SK-N-SH (cell line): ENCODE measurements around the gene DCST1. TPM values are rescaled to one million over a fixed set of nuclear protein-coding genes. Genes with fewer than 3 reads are reported as not detected.

ENCODE experiments used
- CTCF ChIA-PET: fragments of 300-600, 350-600 bp; formaldehyde crosslinking; extraction: SDS; loops from one replicate; lab custom pipeline; 2021; lab: Yijun Ruan, JAX
- POLR2A ChIA-PET: fragments of 350-600 bp; sonication (Branson Sonifier 250); formaldehyde crosslinking; extraction: SDS; loops from one replicate; lab custom pipeline; 2020; ENCODE audit warnings: antibody characterized with exemption, inconsistent platforms; lab: Yijun Ruan, JAX
- DNase-seq: peaks from one replicate; pipeline ENCODE4 v3.0.0; 2012
- H2AFZ ChIP-seq: fragments of 200-600 bp; sonication (generic); 2 replicates; pipeline ENCODE4 v1.8.1; 2016; ENCODE audit warnings: antibody characterized with exemption, mild to moderate bottlenecking, low read depth
- H3F3A ChIP-seq: fragments of 200-600 bp; sonication (generic); replicated peaks from 2 replicates; pipeline ENCODE3; 2016; ENCODE audit warnings: antibody characterized with exemption, mild to moderate bottlenecking; ENCODE audit not compliant: insufficient read depth
- H3K27ac ChIP-seq, 2 experiments: fragments of 200-500 bp in 1 of 2; fragments of 200-600 bp in 1 of 2; sonication (Bioruptor generic) in 1 of 2; sonication (generic), shearing (Covaris generic) in 1 of 2; 2 replicates each; pipeline versions ENCODE4 v1.5.1 to v1.6.1; 2014 to 2016; ENCODE audit warnings: low read depth in 2 of 2, inconsistent platforms in 1 of 2, low read length in 1 of 2, mild to moderate bottlenecking in 1 of 2, mixed read lengths in 1 of 2
- H3K27me3 ChIP-seq: fragments of 200-600 bp; sonication (generic), shearing (Covaris generic); 2 replicates; pipeline ENCODE4 v1.6.1; 2016; ENCODE audit warnings: mixed run types; ENCODE audit not compliant: insufficient read depth
- H3K36me3 ChIP-seq, 2 experiments: fragments of 200-500 bp in 1 of 2; fragments of 200-600 bp in 1 of 2; sonication (Bioruptor generic) in 1 of 2; sonication (generic) in 1 of 2; replicated peaks in 1 of 2; 2 replicates each; pipeline versions ENCODE3 to v1.5.1; 2014 to 2016; ENCODE audit warnings: low read length in 1 of 2, mild to moderate bottlenecking in 1 of 2; ENCODE audit not compliant: insufficient read depth in 2 of 2, control insufficient read depth in 1 of 2
- H3K4me1 ChIP-seq, 2 experiments: fragments of 200-500 bp in 1 of 2; fragments of 200-600 bp in 1 of 2; sonication (Bioruptor generic) in 1 of 2; sonication (generic), shearing (Covaris generic) in 1 of 2; 2 replicates each; pipeline versions ENCODE4 v1.5.1 to v1.6.1; 2014 to 2016; ENCODE audit warnings: low read depth in 1 of 2, low read length in 1 of 2, mixed run types in 1 of 2; ENCODE audit not compliant: insufficient read depth in 2 of 2, control insufficient read depth in 1 of 2
- H3K4me2 ChIP-seq: fragments of 200-600 bp; sonication (generic), shearing (Covaris generic); 2 replicates; pipeline ENCODE4 v1.6.1; 2017; ENCODE audit warnings: mixed run types
- H3K4me3 ChIP-seq, 2 experiments: fragments of 200-500 bp in 1 of 2; fragments of 200-600 bp in 1 of 2; sonication (Bioruptor generic) in 1 of 2; sonication (generic), shearing (Covaris generic) in 1 of 2; 2 replicates each; pipeline versions ENCODE4 v1.5.1 to v1.8.1; 2014 to 2016; ENCODE audit warnings: low read depth in 2 of 2, inconsistent platforms in 1 of 2, low read length in 1 of 2, mild to moderate bottlenecking in 1 of 2, mixed read lengths in 1 of 2, moderate library complexity in 1 of 2
- H3K79me2 ChIP-seq: fragments of 200-600 bp; sonication (generic); 2 replicates; pipeline ENCODE4 v1.8.1; 2017; ENCODE audit warnings: mild to moderate bottlenecking; ENCODE audit not compliant: insufficient read depth
- H3K9ac ChIP-seq: fragments of 200-600 bp; sonication (generic); 2 replicates; pipeline ENCODE4 v1.6.1; 2017; ENCODE audit warnings: mixed run types
- H3K9me2 ChIP-seq: fragments of 200-600 bp; sonication (generic); 2 replicates; pipeline ENCODE4 v1.6.1; 2017; ENCODE audit warnings: mixed run types
- H3K9me3 ChIP-seq: fragments of 200-600 bp; sonication (generic); 2 replicates; pipeline ENCODE4 v1.6.1; 2017; ENCODE audit warnings: mixed run types, mild to moderate bottlenecking, moderate library complexity
- H4K20me1 ChIP-seq: fragments of 200-600 bp; sonication (generic); 2 replicates; pipeline ENCODE4 v1.6.1; 2017; ENCODE audit warnings: mild to moderate bottlenecking, mixed run types; ENCODE audit not compliant: insufficient read depth
- CHD2 ChIP-seq: fragments of 150-350 bp; IDR thresholded peaks from 2 replicates; pipeline ENCODE4 v1.6.1; 2018; ENCODE audit warnings: low read length; ENCODE audit not compliant: partially characterized antibody
- ELF1 ChIP-seq: IDR thresholded peaks from 2 replicates; pipeline ENCODE4 v1.4.0; 2012
- EP300 ChIP-seq, 2 experiments: IDR thresholded peaks; 2 replicates each; pipeline versions ENCODE4 v1.4.0 to v1.6.1; 2012; ENCODE audit warnings: borderline replicate concordance in 1 of 2, low read depth in 1 of 2, low read length in 1 of 2
- FOSL2 ChIP-seq: IDR thresholded peaks from 2 replicates; pipeline ENCODE4 v1.4.0; 2012; ENCODE audit warnings: low read depth, mild to moderate bottlenecking, moderate library complexity, borderline replicate concordance
- GABPA ChIP-seq: IDR thresholded peaks from 2 replicates; pipeline ENCODE4 v1.4.0; 2012; ENCODE audit warnings: low read depth, mild to moderate bottlenecking
- MEF2A ChIP-seq: IDR thresholded peaks from 2 replicates; pipeline ENCODE4 v1.4.0; 2012; ENCODE audit warnings: low read depth, borderline replicate concordance
- MXI1 ChIP-seq: IDR thresholded peaks from 2 replicates; pipeline ENCODE4 v1.6.1; 2012; ENCODE audit warnings: mild to moderate bottlenecking, low read depth, low read length, improper control_type of control experiment
- NFIC ChIP-seq: IDR thresholded peaks from 2 replicates; pipeline ENCODE4 v1.4.0; 2012; ENCODE audit warnings: borderline replicate concordance
- RCOR1 ChIP-seq: fragments of 150-350 bp; IDR thresholded peaks from 2 replicates; pipeline ENCODE4 v1.6.1; 2017; ENCODE audit warnings: antibody characterized with exemption, low read length
- RFX5 ChIP-seq: IDR thresholded peaks from 2 replicates; pipeline ENCODE4 v1.6.1; 2012; ENCODE audit warnings: mild to moderate bottlenecking, improper control_type of control experiment, low read length
- RXRA ChIP-seq: IDR thresholded peaks from 2 replicates; pipeline ENCODE4 v1.4.0; 2012; ENCODE audit warnings: low read depth, mild to moderate bottlenecking, borderline replicate concordance
- SIN3A ChIP-seq: IDR thresholded peaks from 2 replicates; pipeline ENCODE4 v1.6.1; 2012; ENCODE audit warnings: low read depth, mild to moderate bottlenecking, low read length, moderate library complexity, borderline replicate concordance
- SMC3 ChIP-seq: IDR thresholded peaks from 2 replicates; pipeline ENCODE4 v1.6.1; 2012; ENCODE audit warnings: low read depth, low read length, improper control_type of control experiment
- TAF1 ChIP-seq: IDR thresholded peaks from 2 replicates; pipeline ENCODE4 v1.6.1; 2012; ENCODE audit warnings: low read depth, mild to moderate bottlenecking, low read length, moderate library complexity, borderline replicate concordance
- TCF12 ChIP-seq: IDR thresholded peaks from 2 replicates; pipeline ENCODE4 v1.4.0; 2012
- WGBS: methylation state at CpG from one replicate; pipeline ENCODE4 v1.1.6; 2017; ENCODE audit warnings: low lambda C conversion rate; 5-methylcytosine and 5-hydroxymethylcytosine counted together
- polyA plus RNA-seq, 3 experiments: library from polyadenylated mRNA; depleted of rRNA; stranded (reverse); fragments of >200 nt; gene quantifications; 2 replicates each; pipeline ENCODE4 v1.2.3, GENCODE V29; 2012
- TF ChIP-seq, protein P1 (sequence below): IDR thresholded peaks from 2 replicates; pipeline ENCODE4 v1.4.0; 2012; ENCODE audit warnings: low read depth
- TF ChIP-seq, protein P2 (sequence below): fragments of 150-350 bp; IDR thresholded peaks from 2 replicates; pipeline ENCODE4 v1.6.1; 2016; ENCODE audit warnings: mild to moderate bottlenecking, low read depth, low read length
- TF ChIP-seq, protein P3 (sequence below): IDR thresholded peaks from 2 replicates; pipeline ENCODE4 v1.6.1; 2012; ENCODE audit warnings: mild to moderate bottlenecking, low read depth, low read length, moderate library complexity
- TF ChIP-seq, protein P4 (sequence below): fragments of 150-350 bp; IDR thresholded peaks from 2 replicates; pipeline ENCODE4 v1.6.1; 2017; ENCODE audit warnings: antibody characterized with exemption, low read length, low read depth, borderline replicate concordance
- TF ChIP-seq, protein P5 (sequence below): IDR thresholded peaks from 2 replicates; pipeline ENCODE4 v1.4.0; 2012; ENCODE audit warnings: low read depth, borderline replicate concordance
- TF ChIP-seq, protein P6 (sequence below): fragments of 200-600 bp; sonication (generic); IDR thresholded peaks from 2 replicates; pipeline ENCODE4 v1.6.1; 2017; ENCODE audit warnings: antibody characterized with exemption, mild to moderate bottlenecking, moderate library complexity

DCST1 gene
- polyA plus RNA-seq, 1 of the 3 experiments (the other 2 are of a cell fraction): not detected

DNA sequence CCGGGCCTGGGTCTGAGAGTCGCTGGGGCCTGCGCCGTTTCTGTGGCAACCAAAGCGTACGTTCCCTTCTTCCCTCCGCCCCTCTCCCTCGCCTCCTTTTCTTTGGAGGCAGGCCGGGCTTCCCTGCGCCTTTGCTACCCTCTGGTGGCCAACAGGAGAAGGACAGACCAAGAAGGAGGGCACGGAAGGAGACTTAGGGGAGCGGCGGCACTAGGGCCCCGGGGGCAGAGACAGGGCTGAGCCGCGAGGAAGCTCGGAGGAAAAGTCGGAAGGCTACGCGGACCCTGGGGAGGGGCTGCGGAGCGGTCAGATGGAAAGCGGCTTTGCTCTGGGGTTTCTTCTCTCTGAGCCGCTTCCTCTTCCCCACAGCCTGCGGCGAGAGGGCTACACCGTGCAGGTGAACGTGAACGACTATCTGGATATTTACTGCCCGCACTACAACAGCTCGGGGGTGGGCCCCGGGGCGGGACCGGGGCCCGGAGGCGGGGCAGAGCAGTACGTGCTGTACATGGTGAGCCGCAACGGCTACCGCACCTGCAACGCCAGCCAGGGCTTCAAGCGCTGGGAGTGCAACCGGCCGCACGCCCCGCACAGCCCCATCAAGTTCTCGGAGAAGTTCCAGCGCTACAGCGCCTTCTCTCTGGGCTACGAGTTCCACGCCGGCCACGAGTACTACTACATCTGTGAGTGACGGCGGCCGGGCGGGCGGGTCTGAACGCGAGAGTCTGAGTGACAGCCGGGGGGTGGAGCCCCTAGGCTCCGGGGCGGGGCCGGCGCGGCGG is 51.3 kb downstream of the DCST1 start:
- Histone ChIP-seq H2AFZ (peak overlapping the region; percentile 99), H3K4me2 (peak overlapping the region; percentile 78), H3K27ac (peak overlapping the region; percentile 69 to 94), H3K79me2 (no peaks in the 10 kb centered on the region), H3K36me3 (no peaks in the 10 kb centered on the region), H3K9ac (peak overlapping the region; percentile 56), H3K27me3 (peaks cover 15% of the 10 kb centered on the region), H3K9me2 (no peaks in the 10 kb centered on the region), H3K9me3 (no peaks in the 10 kb centered on the region), H4K20me1 (no peaks in the 10 kb centered on the region), H3F3A (peaks cover 3% of the 10 kb centered on the region), H3K4me1 (peaks cover 13 to 26% of the 10 kb centered on the region in 2 experiments; a peak in 3 of 4 replicates), H3K4me3 (peak overlapping the region; percentile 77 to 79)
- POLR2A ChIA-PET: interaction anchor here (0.5 to 2.0 kb wide), 4 partner anchors 27 to 90 kb away, joined by 3 to 4 read pairs (median 3); partner anchors contain the start of gene KRTCAP2
- WGBS: 1% methylated on average over 55 of the region's 67 CpGs
- CTCF ChIA-PET: interaction anchor here (0.6 to 5.3 kb wide), 65 partner anchors 10 to 605 kb away, joined by 3 to 156 read pairs (median 5); partner anchors contain the start of genes ADAM15, DPM3, EFNA1 and EFNA4
- DNase-seq: peak; percentile 94
- TF ChIP-seq, protein P1, sequence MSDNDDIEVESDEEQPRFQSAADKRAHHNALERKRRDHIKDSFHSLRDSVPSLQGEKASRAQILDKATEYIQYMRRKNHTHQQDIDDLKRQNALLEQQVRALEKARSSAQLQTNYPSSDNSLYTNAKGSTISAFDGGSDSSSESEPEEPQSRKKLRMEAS: peak; percentile 71
- TF ChIP-seq TCF12: no peak; the same call in 1 of the 2 replicates
- TF ChIP-seq CHD2: peak; percentile 31
- no peak for TF ChIP-seq RXRA
- peak; percentile 69 for TF ChIP-seq RCOR1
- TF ChIP-seq, protein P2, sequence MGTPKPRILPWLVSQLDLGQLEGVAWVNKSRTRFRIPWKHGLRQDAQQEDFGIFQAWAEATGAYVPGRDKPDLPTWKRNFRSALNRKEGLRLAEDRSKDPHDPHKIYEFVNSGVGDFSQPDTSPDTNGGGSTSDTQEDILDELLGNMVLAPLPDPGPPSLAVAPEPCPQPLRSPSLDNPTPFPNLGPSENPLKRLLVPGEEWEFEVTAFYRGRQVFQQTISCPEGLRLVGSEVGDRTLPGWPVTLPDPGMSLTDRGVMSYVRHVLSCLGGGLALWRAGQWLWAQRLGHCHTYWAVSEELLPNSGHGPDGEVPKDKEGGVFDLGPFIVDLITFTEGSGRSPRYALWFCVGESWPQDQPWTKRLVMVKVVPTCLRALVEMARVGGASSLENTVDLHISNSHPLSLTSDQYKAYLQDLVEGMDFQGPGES: no peak
- peak in 1 of 2 experiments; percentile 26; a peak in 1 of 4 replicates for TF ChIP-seq EP300 (IDR thresholded peaks at IDR 0.05; ENCODE audit: borderline replicate concordance in 1 of 2, low read depth in 1 of 2, low read length in 1 of 2)
- TF ChIP-seq NFIC: no peak
- peak; percentile 81 for TF ChIP-seq SMC3
- peak; percentile 55; the same call in 1 of the 2 replicates for TF ChIP-seq RFX5
- TF ChIP-seq, protein P3, sequence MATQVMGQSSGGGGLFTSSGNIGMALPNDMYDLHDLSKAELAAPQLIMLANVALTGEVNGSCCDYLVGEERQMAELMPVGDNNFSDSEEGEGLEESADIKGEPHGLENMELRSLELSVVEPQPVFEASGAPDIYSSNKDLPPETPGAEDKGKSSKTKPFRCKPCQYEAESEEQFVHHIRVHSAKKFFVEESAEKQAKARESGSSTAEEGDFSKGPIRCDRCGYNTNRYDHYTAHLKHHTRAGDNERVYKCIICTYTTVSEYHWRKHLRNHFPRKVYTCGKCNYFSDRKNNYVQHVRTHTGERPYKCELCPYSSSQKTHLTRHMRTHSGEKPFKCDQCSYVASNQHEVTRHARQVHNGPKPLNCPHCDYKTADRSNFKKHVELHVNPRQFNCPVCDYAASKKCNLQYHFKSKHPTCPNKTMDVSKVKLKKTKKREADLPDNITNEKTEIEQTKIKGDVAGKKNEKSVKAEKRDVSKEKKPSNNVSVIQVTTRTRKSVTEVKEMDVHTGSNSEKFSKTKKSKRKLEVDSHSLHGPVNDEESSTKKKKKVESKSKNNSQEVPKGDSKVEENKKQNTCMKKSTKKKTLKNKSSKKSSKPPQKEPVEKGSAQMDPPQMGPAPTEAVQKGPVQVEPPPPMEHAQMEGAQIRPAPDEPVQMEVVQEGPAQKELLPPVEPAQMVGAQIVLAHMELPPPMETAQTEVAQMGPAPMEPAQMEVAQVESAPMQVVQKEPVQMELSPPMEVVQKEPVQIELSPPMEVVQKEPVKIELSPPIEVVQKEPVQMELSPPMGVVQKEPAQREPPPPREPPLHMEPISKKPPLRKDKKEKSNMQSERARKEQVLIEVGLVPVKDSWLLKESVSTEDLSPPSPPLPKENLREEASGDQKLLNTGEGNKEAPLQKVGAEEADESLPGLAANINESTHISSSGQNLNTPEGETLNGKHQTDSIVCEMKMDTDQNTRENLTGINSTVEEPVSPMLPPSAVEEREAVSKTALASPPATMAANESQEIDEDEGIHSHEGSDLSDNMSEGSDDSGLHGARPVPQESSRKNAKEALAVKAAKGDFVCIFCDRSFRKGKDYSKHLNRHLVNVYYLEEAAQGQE: 0 out of 2 replicates have a peak, but pooled peaks have one; percentile 9
- peak; percentile 94 for TF ChIP-seq SIN3A
- TF ChIP-seq, protein P4, sequence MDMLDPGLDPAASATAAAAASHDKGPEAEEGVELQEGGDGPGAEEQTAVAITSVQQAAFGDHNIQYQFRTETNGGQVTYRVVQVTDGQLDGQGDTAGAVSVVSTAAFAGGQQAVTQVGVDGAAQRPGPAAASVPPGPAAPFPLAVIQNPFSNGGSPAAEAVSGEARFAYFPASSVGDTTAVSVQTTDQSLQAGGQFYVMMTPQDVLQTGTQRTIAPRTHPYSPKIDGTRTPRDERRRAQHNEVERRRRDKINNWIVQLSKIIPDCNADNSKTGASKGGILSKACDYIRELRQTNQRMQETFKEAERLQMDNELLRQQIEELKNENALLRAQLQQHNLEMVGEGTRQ: no peak
- peak; percentile 59 for TF ChIP-seq GABPA
- no peak for TF ChIP-seq FOSL2
- TF ChIP-seq, protein P5, sequence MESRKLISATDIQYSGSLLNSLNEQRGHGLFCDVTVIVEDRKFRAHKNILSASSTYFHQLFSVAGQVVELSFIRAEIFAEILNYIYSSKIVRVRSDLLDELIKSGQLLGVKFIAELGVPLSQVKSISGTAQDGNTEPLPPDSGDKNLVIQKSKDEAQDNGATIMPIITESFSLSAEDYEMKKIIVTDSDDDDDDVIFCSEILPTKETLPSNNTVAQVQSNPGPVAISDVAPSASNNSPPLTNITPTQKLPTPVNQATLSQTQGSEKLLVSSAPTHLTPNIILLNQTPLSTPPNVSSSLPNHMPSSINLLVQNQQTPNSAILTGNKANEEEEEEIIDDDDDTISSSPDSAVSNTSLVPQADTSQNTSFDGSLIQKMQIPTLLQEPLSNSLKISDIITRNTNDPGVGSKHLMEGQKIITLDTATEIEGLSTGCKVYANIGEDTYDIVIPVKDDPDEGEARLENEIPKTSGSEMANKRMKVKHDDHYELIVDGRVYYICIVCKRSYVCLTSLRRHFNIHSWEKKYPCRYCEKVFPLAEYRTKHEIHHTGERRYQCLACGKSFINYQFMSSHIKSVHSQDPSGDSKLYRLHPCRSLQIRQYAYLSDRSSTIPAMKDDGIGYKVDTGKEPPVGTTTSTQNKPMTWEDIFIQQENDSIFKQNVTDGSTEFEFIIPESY: no peak
- TF ChIP-seq MXI1: peak; percentile 74
- peak; percentile 41; the same call in 1 of the 2 replicates for TF ChIP-seq TAF1
- TF ChIP-seq ELF1: no peak
- no peak for TF ChIP-seq MEF2A
- TF ChIP-seq, protein P6, sequence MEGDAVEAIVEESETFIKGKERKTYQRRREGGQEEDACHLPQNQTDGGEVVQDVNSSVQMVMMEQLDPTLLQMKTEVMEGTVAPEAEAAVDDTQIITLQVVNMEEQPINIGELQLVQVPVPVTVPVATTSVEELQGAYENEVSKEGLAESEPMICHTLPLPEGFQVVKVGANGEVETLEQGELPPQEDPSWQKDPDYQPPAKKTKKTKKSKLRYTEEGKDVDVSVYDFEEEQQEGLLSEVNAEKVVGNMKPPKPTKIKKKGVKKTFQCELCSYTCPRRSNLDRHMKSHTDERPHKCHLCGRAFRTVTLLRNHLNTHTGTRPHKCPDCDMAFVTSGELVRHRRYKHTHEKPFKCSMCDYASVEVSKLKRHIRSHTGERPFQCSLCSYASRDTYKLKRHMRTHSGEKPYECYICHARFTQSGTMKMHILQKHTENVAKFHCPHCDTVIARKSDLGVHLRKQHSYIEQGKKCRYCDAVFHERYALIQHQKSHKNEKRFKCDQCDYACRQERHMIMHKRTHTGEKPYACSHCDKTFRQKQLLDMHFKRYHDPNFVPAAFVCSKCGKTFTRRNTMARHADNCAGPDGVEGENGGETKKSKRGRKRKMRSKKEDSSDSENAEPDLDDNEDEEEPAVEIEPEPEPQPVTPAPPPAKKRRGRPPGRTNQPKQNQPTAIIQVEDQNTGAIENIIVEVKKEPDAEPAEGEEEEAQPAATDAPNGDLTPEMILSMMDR: peak; percentile 82
